ENCODE data around the gene MRPS5. TPM values are rescaled to one million over a fixed set of nuclear protein-coding genes. Genes with fewer than 3 reads are reported as not detected.

Gene MRPS5
- total RNA-seq, 1 donor from 2014 or later: 57.4 TPM

GRCh38 chr2:95068256-95068655, 53.4 kb downstream of the MRPS5 start:
- no peaks in the 10 kb centered on the region for H3K4me1 ChIP-seq (ENCODE audit: insufficient read depth, low read length)
- no peaks in the 10 kb centered on the region for H3K36me3 ChIP-seq (ENCODE audit: insufficient read depth, low read length)
- no peak overlapping the region for H2AFZ ChIP-seq (ENCODE audit: low read depth, low read length)
- Mint-ChIP-seq H3K4me3 (ENCODE audit: unreplicated experiment) (no peak overlapping the region), H3K4me1 (ENCODE audit: low read depth, unreplicated experiment) (no peaks in the 10 kb centered on the region), H3K9me3 (ENCODE audit: unreplicated experiment) (no peaks in the 10 kb centered on the region), H3K27ac (ENCODE audit: unreplicated experiment) (no peak overlapping the region), H3K27me3 (ENCODE audit: low read depth, unreplicated experiment) (peaks cover 20% of the 10 kb centered on the region), H3K36me3 (ENCODE audit: low read depth, unreplicated experiment) (no peaks in the 10 kb centered on the region)
- H3K27me3 ChIP-seq (ENCODE audit: insufficient read depth, low read length): no peaks in the 10 kb centered on the region
- no peak overlapping the region for H3K4me2 ChIP-seq (ENCODE audit: low read length)
- H3K9ac ChIP-seq (ENCODE audit: low read length): no peak overlapping the region
- no peak overlapping the region for H3K4me3 ChIP-seq (ENCODE audit: insufficient read depth, low read depth, low read length)
- no peak for TF ChIP-seq EZH2 (IDR thresholded peaks at IDR 0.05; ENCODE audit: insufficient read depth, low read length)
- TF ChIP-seq CTCF (IDR thresholded peaks at IDR 0.05; ENCODE audit: insufficient read depth, low read depth, low read length): no peak
- DNase-seq (ENCODE audit: low read depth) (no peak), FAIRE-seq (no peak)
- H3K27ac ChIP-seq (ENCODE audit: low read depth, low read length): no peak overlapping the region
- no peaks in the 10 kb centered on the region for H3K9me3 ChIP-seq (ENCODE audit: insufficient read depth, low read depth, low read length)
- no peaks in the 10 kb centered on the region for H4K20me1 ChIP-seq (ENCODE audit: insufficient read depth, low read length)
- no peaks in the 10 kb centered on the region for H3K79me2 ChIP-seq (ENCODE audit: insufficient read depth, low read length)

GRCh38 chr2:95063086-95063958, 58.3 kb downstream of the MRPS5 start:
- Mint-ChIP-seq H3K27ac (ENCODE audit: unreplicated experiment) (no peak overlapping the region), H3K4me3 (ENCODE audit: unreplicated experiment) (no peak overlapping the region), H3K4me1 (ENCODE audit: low read depth, unreplicated experiment) (peaks cover 6% of the 10 kb centered on the region), H3K36me3 (ENCODE audit: low read depth, unreplicated experiment) (no peaks in the 10 kb centered on the region), H3K9me3 (ENCODE audit: unreplicated experiment) (peaks cover 3% of the 10 kb centered on the region), H3K27me3 (ENCODE audit: low read depth, unreplicated experiment) (peaks cover 25% of the 10 kb centered on the region)
- no peak overlapping the region for H3K4me3 ChIP-seq (ENCODE audit: insufficient read depth, low read depth, low read length)
- H3K79me2 ChIP-seq (ENCODE audit: insufficient read depth, low read length): no peaks in the 10 kb centered on the region
- no peak overlapping the region for H3K4me2 ChIP-seq (ENCODE audit: low read length)
- no peak overlapping the region for H3K9ac ChIP-seq (ENCODE audit: low read length)
- no peak overlapping the region for H3K27ac ChIP-seq (ENCODE audit: low read depth, low read length)
- no peak for FAIRE-seq
- no peaks in the 10 kb centered on the region for H3K4me1 ChIP-seq (ENCODE audit: insufficient read depth, low read length)
- no peaks in the 10 kb centered on the region for H3K9me3 ChIP-seq (ENCODE audit: insufficient read depth, low read depth, low read length)
- TF ChIP-seq CTCF (IDR thresholded peaks at IDR 0.05; ENCODE audit: insufficient read depth, low read depth, low read length) (no peak), EZH2 (IDR thresholded peaks at IDR 0.05; ENCODE audit: insufficient read depth, low read length) (no peak)
- no peaks in the 10 kb centered on the region for H3K36me3 ChIP-seq (ENCODE audit: insufficient read depth, low read length)
- no peak for DNase-seq (ENCODE audit: low read depth)
- H3K27me3 ChIP-seq (ENCODE audit: insufficient read depth, low read length): no peaks in the 10 kb centered on the region
- H4K20me1 ChIP-seq (ENCODE audit: insufficient read depth, low read length): no peaks in the 10 kb centered on the region
- no peak overlapping the region for H2AFZ ChIP-seq (ENCODE audit: low read depth, low read length)

Measured in astrocyte (in vitro differentiated cells and primary cell).